ENCODE data around the gene KRT28. TPM values are rescaled to one million over a fixed set of nuclear protein-coding genes. Genes with fewer than 3 reads are reported as not detected.

KRT28 gene
- total and polyA plus RNA-seq, 2 donors from 2014 or later, result not detected

- Histone ChIP-seq H3K4me3 (ENCODE audit: low read length in 3 of 3) (peak overlapping the region in 1 of 3 donors; percentile 4), H3K4me1 (ENCODE audit: control insufficient read depth in 2 of 3, insufficient read depth in 2 of 3, low read depth in 1 of 3, low read length in 3 of 3) (no peaks in the 10 kb centered on the region), H3K27me3 (ENCODE audit: control insufficient read depth, insufficient read depth, low read length) (no peaks in the 10 kb centered on the region), H3K36me3 (ENCODE audit: control insufficient read depth in 2 of 3, insufficient read depth in 3 of 3, low read length in 3 of 3) (no peaks in the 10 kb centered on the region), H3K9me3 (ENCODE audit: control insufficient read depth in 2 of 3, insufficient read depth in 1 of 3, low read length in 3 of 3) (no peaks in the 10 kb centered on the region), H3K9ac (ENCODE audit: low read length in 3 of 3) (no peak overlapping the region), H3K27ac (ENCODE audit: low read depth in 2 of 2, low read length in 2 of 2) (no peak overlapping the region)
- peak in 2 of 5 donors; percentile 57 to 70 for DNase-seq
- TF ChIP-seq CTCF (IDR thresholded peaks at IDR 0.05; ENCODE audit: borderline replicate concordance, extremely low read depth, insufficient read depth), result peak; percentile 67
- FAIRE-seq, result peak; percentile 29
- intact Hi-C loops (cut with DNase I), result no loop called here
Measured at GRCh38 chr17:40791787-40792436, 7.8 kb downstream of the KRT28 start.

DNA sequence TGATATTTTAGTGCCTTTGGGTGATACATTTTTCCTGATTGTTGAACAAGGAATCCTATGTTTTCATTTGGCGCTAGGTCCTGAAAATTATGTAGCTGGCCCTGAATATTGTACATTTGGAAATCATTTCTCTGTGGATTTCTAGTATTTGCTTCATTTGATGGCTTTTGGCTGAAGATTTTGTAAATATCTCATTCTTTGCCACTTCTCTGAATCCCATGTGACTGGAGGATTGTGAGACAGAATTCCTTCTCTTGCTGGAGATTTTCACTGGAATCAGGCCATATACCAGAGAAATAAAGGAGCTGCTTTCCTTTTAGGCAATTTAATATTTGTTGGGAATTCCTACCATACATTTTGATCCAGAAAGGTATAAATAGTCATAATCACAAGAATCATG lies 8.6 kb downstream of the KRT28 start:
- DNase-seq, result no peak
- intact Hi-C loops (cut with DNase I), result no loop called here
- no peak for FAIRE-seq
- no peak for TF ChIP-seq CTCF (IDR thresholded peaks at IDR 0.05; ENCODE audit: borderline replicate concordance, extremely low read depth, insufficient read depth)
- no peaks in the 10 kb centered on the region for H3K9me3 ChIP-seq (ENCODE audit: control insufficient read depth in 2 of 3, insufficient read depth in 1 of 3, low read length in 3 of 3)
- H3K9ac ChIP-seq (ENCODE audit: low read length in 3 of 3), result no peak overlapping the region
- no peaks in the 10 kb centered on the region for H3K36me3 ChIP-seq (ENCODE audit: control insufficient read depth in 2 of 3, insufficient read depth in 3 of 3, low read length in 3 of 3)
- H3K27ac ChIP-seq (ENCODE audit: low read depth in 2 of 2, low read length in 2 of 2), result no peak overlapping the region
- no peaks in the 10 kb centered on the region for H3K27me3 ChIP-seq (ENCODE audit: control insufficient read depth, insufficient read depth, low read length)
- H3K4me1 ChIP-seq (ENCODE audit: control insufficient read depth in 2 of 3, insufficient read depth in 2 of 3, low read depth in 1 of 3, low read length in 3 of 3), result no peaks in the 10 kb centered on the region
- H3K4me3 ChIP-seq (ENCODE audit: low read length in 3 of 3), result no peak overlapping the region

DNA sequence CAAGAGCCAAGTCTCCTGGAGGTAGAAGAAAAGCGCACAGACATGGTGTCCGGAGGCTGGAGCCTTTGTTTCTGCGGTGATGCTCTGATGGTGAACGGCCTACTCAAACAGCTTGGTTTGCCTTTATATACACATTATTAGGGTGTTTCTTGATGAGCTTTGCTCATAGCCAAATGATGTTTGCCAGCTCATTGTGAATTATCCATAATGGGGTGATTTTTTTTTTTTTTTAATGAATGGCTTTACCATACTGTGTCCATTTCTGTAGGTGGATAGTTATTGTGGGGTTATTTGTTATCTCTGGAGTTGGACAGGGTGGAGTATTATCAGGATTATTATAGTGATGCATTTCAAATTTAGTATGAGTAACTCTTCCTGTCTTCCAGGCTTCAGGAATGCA lies 17.3 kb downstream of the KRT28 start, which contains the start of gene KRT27:
TSS of gene KRT27 (minus strand) at position 101 of the 400 bp plus-strand sequence. CDS start at position 44, 57 bp downstream.
- H3K36me3 ChIP-seq (ENCODE audit: control insufficient read depth in 2 of 3, insufficient read depth in 3 of 3, low read length in 3 of 3), result no peaks in the 10 kb centered on the region
- DNase-seq, result no peak
- no peaks in the 10 kb centered on the region for H3K4me1 ChIP-seq (ENCODE audit: control insufficient read depth in 2 of 3, insufficient read depth in 2 of 3, low read depth in 1 of 3, low read length in 3 of 3)
- H3K9me3 ChIP-seq (ENCODE audit: control insufficient read depth in 2 of 3, insufficient read depth in 1 of 3, low read length in 3 of 3), result no peaks in the 10 kb centered on the region
- no peak within 1 kb of the TSS for H3K9ac ChIP-seq (ENCODE audit: low read length in 3 of 3)
- no peaks in the 10 kb centered on the region for H3K27me3 ChIP-seq (ENCODE audit: control insufficient read depth, insufficient read depth, low read length)
- H3K27ac ChIP-seq (ENCODE audit: low read depth in 2 of 2, low read length in 2 of 2), result no peak within 1 kb of the TSS
- no peak for FAIRE-seq
- intact Hi-C loops (cut with DNase I), result loop anchor here (10.0 kb wide), 1 partner anchor 168 kb away; no protein-coding TSS in a partner anchor
- no peak for TF ChIP-seq CTCF (IDR thresholded peaks at IDR 0.05; ENCODE audit: borderline replicate concordance, extremely low read depth, insufficient read depth)
- no peak within 1 kb of the TSS for H3K4me3 ChIP-seq (ENCODE audit: low read length in 3 of 3)

All from kidney (tissue), 14 donors.